Measurements from ENCODE around the gene VAX1.

VAX1 gene

DNA sequence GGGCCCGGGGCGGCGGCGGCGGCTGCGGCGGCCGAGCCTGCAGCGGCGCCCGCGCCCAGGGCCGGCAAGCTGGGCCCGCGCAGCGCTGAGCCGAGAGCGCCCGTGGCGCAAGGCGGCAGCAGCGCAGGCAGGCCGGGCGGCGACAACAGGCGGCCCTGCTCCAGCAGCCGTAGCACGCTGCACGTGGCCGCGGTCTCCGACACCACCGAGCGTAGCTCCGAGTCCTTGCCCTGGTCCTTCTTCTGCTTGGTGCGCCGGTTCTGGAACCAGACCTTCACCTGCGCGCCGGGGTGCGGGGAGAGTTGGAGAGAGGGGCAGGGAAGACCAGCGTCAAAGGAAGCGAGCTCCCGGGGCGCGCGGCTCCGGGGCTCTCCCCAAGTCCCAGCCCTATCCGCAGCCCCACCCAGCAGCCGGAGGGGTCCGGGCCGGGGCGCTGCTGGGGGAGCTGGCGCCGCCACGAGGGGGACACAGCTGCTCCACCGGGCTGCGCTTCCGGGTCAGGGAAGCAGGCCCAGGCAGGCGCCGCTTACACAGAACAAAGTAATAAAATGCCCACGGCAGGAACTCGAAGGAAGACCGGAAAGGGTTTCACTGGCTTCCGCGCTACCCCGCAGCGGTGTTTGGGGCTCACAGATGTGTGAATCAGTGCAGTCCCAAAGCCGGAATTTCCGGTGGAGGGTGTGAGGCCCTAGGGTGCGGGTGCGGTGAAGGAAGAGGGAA, 3.6 kb downstream of the VAX1 start:
- Histone ChIP-seq H3K14ac (ENCODE audit: low read length) (peak overlapping the region; percentile 91), H2AK5ac (ENCODE audit: low read depth, low read length) (peak overlapping the region; percentile 66), H3K27ac (replicated peaks; ENCODE audit: low read length) (no peak overlapping the region), H4K91ac (ENCODE audit: low read depth, low read length, poor library complexity) (peak overlapping the region; percentile 97), H3K36me3 (replicated peaks in 1 of 2; ENCODE audit: control insufficient read depth in 2 of 2, insufficient read depth in 2 of 2, low read length in 2 of 2) (peaks cover 0 to 2% of the 10 kb centered on the region in 2 donors), H3K9me3 (replicated peaks in 1 of 2; ENCODE audit: control insufficient read depth in 2 of 2, insufficient read depth in 1 of 2, low read depth in 1 of 2, low read length in 2 of 2) (peaks cover 0 to 16% of the 10 kb centered on the region in 2 donors), H3K4me2 (ENCODE audit: insufficient read depth, low read length, poor library complexity, severe bottlenecking) (peak overlapping the region; percentile 70), H3K27me3 (ENCODE audit: control insufficient read depth in 3 of 3, insufficient read depth in 3 of 3, low read depth in 1 of 3, low read length in 3 of 3) (peaks cover 13 to 98% (median 76%) of the 10 kb centered on the region in 3 experiments), H3K23ac (ENCODE audit: low read depth, low read length, poor library complexity) (no peak overlapping the region), H3K4me1 (ENCODE audit: control insufficient read depth in 2 of 2, insufficient read depth in 1 of 2, low read depth in 1 of 2, low read length in 2 of 2) (peaks cover 6 to 39% of the 10 kb centered on the region in 2 donors), H4K8ac (ENCODE audit: low read depth, low read length) (peak overlapping the region; percentile 70), H3K9ac (ENCODE audit: low read depth, low read length, poor library complexity) (peak overlapping the region; percentile 94), H2BK15ac (ENCODE audit: low read length) (peak overlapping the region; percentile 93), H2BK12ac (ENCODE audit: low read length) (no peak overlapping the region), H2BK5ac (ENCODE audit: low read length) (peak overlapping the region; percentile 69), H3K4me3 (ENCODE audit: low read length in 2 of 2) (peak overlapping the region; percentile 37 to 63), H3K18ac (ENCODE audit: low read length) (peak overlapping the region; percentile 98), H2BK120ac (ENCODE audit: low read depth, low read length) (peak overlapping the region; percentile 81), H3K79me1 (ENCODE audit: low read depth, low read length) (peaks cover 11% of the 10 kb centered on the region), H3K4ac (ENCODE audit: low read length) (peak overlapping the region; percentile 80), H2AFZ (ENCODE audit: low read length) (peak overlapping the region; percentile 95)
- WGBS, 2 donors (ENCODE audit: extremely low coverage in 2 of 2, insufficient read length in 2 of 2, insufficient replicate concordance in 1 of 2): no CpG with 5 or more reads among the region's 72 CpGs
- no peak for DNase-seq (ENCODE audit: low spot score)

GRCh38 chr10:117134056-117134305, 4.1 kb downstream of the VAX1 start:
- Histone ChIP-seq H3K27ac (replicated peaks; ENCODE audit: low read length) (no peak overlapping the region), H4K91ac (ENCODE audit: low read depth, low read length, poor library complexity) (no peak overlapping the region), H3K4me1 (ENCODE audit: control insufficient read depth in 2 of 2, insufficient read depth in 1 of 2, low read depth in 1 of 2, low read length in 2 of 2) (peaks cover 6 to 39% of the 10 kb centered on the region in 2 donors), H2AFZ (ENCODE audit: low read length) (peak overlapping the region; percentile 95), H3K27me3 (ENCODE audit: control insufficient read depth in 3 of 3, insufficient read depth in 3 of 3, low read depth in 1 of 3, low read length in 3 of 3) (peaks cover 13 to 99% (median 76%) of the 10 kb centered on the region in 3 experiments), H3K18ac (ENCODE audit: low read length) (peak overlapping the region; percentile 94), H4K8ac (ENCODE audit: low read depth, low read length) (no peak overlapping the region), H2AK5ac (ENCODE audit: low read depth, low read length) (no peak overlapping the region), H3K79me1 (ENCODE audit: low read depth, low read length) (peaks cover 11% of the 10 kb centered on the region), H3K4me3 (ENCODE audit: low read length in 2 of 2) (peak overlapping the region in 1 of 2 donors; percentile 33), H2BK120ac (ENCODE audit: low read depth, low read length) (peak overlapping the region; percentile 81), H3K9me3 (replicated peaks in 1 of 2; ENCODE audit: control insufficient read depth in 2 of 2, insufficient read depth in 1 of 2, low read depth in 1 of 2, low read length in 2 of 2) (peaks cover 0 to 16% of the 10 kb centered on the region in 2 donors), H3K36me3 (replicated peaks in 1 of 2; ENCODE audit: control insufficient read depth in 2 of 2, insufficient read depth in 2 of 2, low read length in 2 of 2) (peaks cover 0 to 2% of the 10 kb centered on the region in 2 donors), H3K4me2 (ENCODE audit: insufficient read depth, low read length, poor library complexity, severe bottlenecking) (peak overlapping the region; percentile 70), H3K23ac (ENCODE audit: low read depth, low read length, poor library complexity) (no peak overlapping the region), H2BK5ac (ENCODE audit: low read length) (no peak overlapping the region), H3K14ac (ENCODE audit: low read length) (no peak overlapping the region), H2BK12ac (ENCODE audit: low read length) (no peak overlapping the region), H3K4ac (ENCODE audit: low read length) (no peak overlapping the region), H2BK15ac (ENCODE audit: low read length) (peak overlapping the region; percentile 93), H3K9ac (ENCODE audit: low read depth, low read length, poor library complexity) (no peak overlapping the region)
- peak; percentile 49 for DNase-seq (ENCODE audit: low spot score)
- WGBS, 2 donors (ENCODE audit: extremely low coverage in 2 of 2, insufficient read length in 2 of 2, insufficient replicate concordance in 1 of 2): no CpG with 5 or more reads among the region's 28 CpGs

GRCh38 chr10:117133273-117134055, 4.6 kb downstream of the VAX1 start:
- H3K4me1 ChIP-seq (ENCODE audit: control insufficient read depth in 2 of 2, insufficient read depth in 1 of 2, low read depth in 1 of 2, low read length in 2 of 2): peaks cover 6 to 39% of the 10 kb centered on the region in 2 donors
- H2BK5ac ChIP-seq (ENCODE audit: low read length): no peak overlapping the region
- peak overlapping the region; percentile 70 for H3K4me2 ChIP-seq (ENCODE audit: insufficient read depth, low read length, poor library complexity, severe bottlenecking)
- H3K14ac ChIP-seq (ENCODE audit: low read length): no peak overlapping the region
- no CpG with 5 or more reads among the region's 30 CpGs for WGBS, 2 donors (ENCODE audit: extremely low coverage in 2 of 2, insufficient read length in 2 of 2, insufficient replicate concordance in 1 of 2)
- peaks cover 0 to 2% of the 10 kb centered on the region in 2 donors for H3K36me3 ChIP-seq (replicated peaks in 1 of 2; ENCODE audit: control insufficient read depth in 2 of 2, insufficient read depth in 2 of 2, low read length in 2 of 2)
- H3K18ac ChIP-seq (ENCODE audit: low read length): peak overlapping the region; percentile 82
- H3K23ac ChIP-seq (ENCODE audit: low read depth, low read length, poor library complexity): no peak overlapping the region
- no peak overlapping the region for H3K4me3 ChIP-seq (ENCODE audit: low read length in 2 of 2)
- H2AFZ ChIP-seq (ENCODE audit: low read length): peak overlapping the region; percentile 95
- no peak overlapping the region for H2BK120ac ChIP-seq (ENCODE audit: low read depth, low read length)
- H3K27ac ChIP-seq (replicated peaks; ENCODE audit: low read length): no peak overlapping the region
- H2BK15ac ChIP-seq (ENCODE audit: low read length): no peak overlapping the region
- peaks cover 11% of the 10 kb centered on the region for H3K79me1 ChIP-seq (ENCODE audit: low read depth, low read length)
- H3K27me3 ChIP-seq (ENCODE audit: control insufficient read depth in 3 of 3, insufficient read depth in 3 of 3, low read depth in 1 of 3, low read length in 3 of 3): peaks cover 13 to 99% (median 76%) of the 10 kb centered on the region in 3 experiments
- H3K9ac ChIP-seq (ENCODE audit: low read depth, low read length, poor library complexity): no peak overlapping the region
- H3K4ac ChIP-seq (ENCODE audit: low read length): no peak overlapping the region
- no peak overlapping the region for H2BK12ac ChIP-seq (ENCODE audit: low read length)
- H2AK5ac ChIP-seq (ENCODE audit: low read depth, low read length): no peak overlapping the region
- no peak overlapping the region for H4K91ac ChIP-seq (ENCODE audit: low read depth, low read length, poor library complexity)
- no peak overlapping the region for H4K8ac ChIP-seq (ENCODE audit: low read depth, low read length)
- DNase-seq (ENCODE audit: low spot score): no peak
- H3K9me3 ChIP-seq (replicated peaks in 1 of 2; ENCODE audit: control insufficient read depth in 2 of 2, insufficient read depth in 1 of 2, low read depth in 1 of 2, low read length in 2 of 2): peaks cover 0 to 16% of the 10 kb centered on the region in 2 donors

- H3K4me2 ChIP-seq (ENCODE audit: insufficient read depth, low read length, poor library complexity, severe bottlenecking): peak overlapping the region; percentile 79
- H3K9me3 ChIP-seq (replicated peaks in 1 of 2; ENCODE audit: control insufficient read depth in 2 of 2, insufficient read depth in 1 of 2, low read depth in 1 of 2, low read length in 2 of 2): peaks cover 0 to 16% of the 10 kb centered on the region in 2 donors
- peaks cover 11% of the 10 kb centered on the region for H3K79me1 ChIP-seq (ENCODE audit: low read depth, low read length)
- peaks cover 13 to 99% (median 73%) of the 10 kb centered on the region in 3 experiments for H3K27me3 ChIP-seq (ENCODE audit: control insufficient read depth in 3 of 3, insufficient read depth in 3 of 3, low read depth in 1 of 3, low read length in 3 of 3)
- WGBS, 2 donors (ENCODE audit: extremely low coverage in 2 of 2, insufficient read length in 2 of 2, insufficient replicate concordance in 1 of 2): no CpG with 5 or more reads among the region's 27 CpGs
- peak overlapping the region; percentile 89 for H2AFZ ChIP-seq (ENCODE audit: low read length)
- H3K27ac ChIP-seq (replicated peaks; ENCODE audit: low read length): no peak overlapping the region
- no peak overlapping the region for H3K14ac ChIP-seq (ENCODE audit: low read length)
- no peak overlapping the region for H2AK5ac ChIP-seq (ENCODE audit: low read depth, low read length)
- peak overlapping the region; percentile 11 for H4K91ac ChIP-seq (ENCODE audit: low read depth, low read length, poor library complexity)
- no peak overlapping the region for H2BK15ac ChIP-seq (ENCODE audit: low read length)
- H3K18ac ChIP-seq (ENCODE audit: low read length): peak overlapping the region; percentile 87
- H2BK12ac ChIP-seq (ENCODE audit: low read length): no peak overlapping the region
- no peak overlapping the region for H3K23ac ChIP-seq (ENCODE audit: low read depth, low read length, poor library complexity)
- H3K4me3 ChIP-seq (ENCODE audit: low read length in 2 of 2): peak overlapping the region in 1 of 2 donors; percentile 61
- no peak overlapping the region for H3K9ac ChIP-seq (ENCODE audit: low read depth, low read length, poor library complexity)
- no peak overlapping the region for H2BK120ac ChIP-seq (ENCODE audit: low read depth, low read length)
- peaks cover 6 to 39% of the 10 kb centered on the region in 2 donors for H3K4me1 ChIP-seq (ENCODE audit: control insufficient read depth in 2 of 2, insufficient read depth in 1 of 2, low read depth in 1 of 2, low read length in 2 of 2)
- H4K8ac ChIP-seq (ENCODE audit: low read depth, low read length): no peak overlapping the region
- peaks cover 0 to 2% of the 10 kb centered on the region in 2 donors for H3K36me3 ChIP-seq (replicated peaks in 1 of 2; ENCODE audit: control insufficient read depth in 2 of 2, insufficient read depth in 2 of 2, low read length in 2 of 2)
- DNase-seq (ENCODE audit: low spot score): peak; percentile 58
- no peak overlapping the region for H2BK5ac ChIP-seq (ENCODE audit: low read length)
- H3K4ac ChIP-seq (ENCODE audit: low read length): no peak overlapping the region
Measured at GRCh38 chr10:117132751-117133231, 5.3 kb downstream of the VAX1 start.

Measured in neuronal stem cell (in vitro differentiated cells).